HFFc6 (cell line): Measurements from ENCODE around the gene BAZ2B. TPM values are rescaled to one million over a fixed set of nuclear protein-coding genes. Genes with fewer than 3 reads are reported as not detected.

Experiments
- DNase-seq: peaks from one replicate; pipeline ENCODE4 v3.0.0-alpha.2; 2018
- H3K27ac Mint-ChIP-seq: 2 replicates; pipeline ENCODE4 v1.8.0; 2020; ENCODE audit warnings: mild to moderate bottlenecking, mixed read lengths
- H3K27me3 Mint-ChIP-seq: 2 replicates; pipeline ENCODE4 v1.8.0; 2021; ENCODE audit warnings: mild to moderate bottlenecking, moderate library complexity, mixed read lengths; ENCODE audit not compliant: insufficient read depth
- H3K36me3 Mint-ChIP-seq: 2 replicates; pipeline ENCODE4 v1.8.0; 2021; ENCODE audit warnings: low read depth, mixed read lengths
- H3K4me1 Mint-ChIP-seq: 2 replicates; pipeline ENCODE4 v1.8.0; 2020; ENCODE audit warnings: low read depth, mixed read lengths
- H3K4me3 Mint-ChIP-seq: 2 replicates; pipeline ENCODE4 v1.8.0; 2020; ENCODE audit warnings: mild to moderate bottlenecking, moderate library complexity, mixed read lengths
- H3K9me3 Mint-ChIP-seq: 2 replicates; pipeline ENCODE4 v1.8.0; 2020; ENCODE audit warnings: mild to moderate bottlenecking, mixed read lengths
- total RNA-seq, 6 experiments: library from RNA; stranded (reverse); fragmentation: NEBNext Ultra II Directional; extraction: Animal tissue kit (Norgen Biotek cat#: 25700); gene quantifications; 2 replicates in 1 of 6; 3 replicates in 5 of 6; pipeline ENCODE4 v1.2.3, GENCODE V29; 2021
- TF ChIP-seq, protein P1 (sequence below): fragments of 200-600 bp; sonication (generic); IDR thresholded peaks from 2 replicates; pipeline ENCODE4 v1.5.0; 2021; ENCODE audit warnings: antibody characterized with exemption, mild to moderate bottlenecking

Gene BAZ2B
- total RNA-seq, 6 experiments from 2014 or later = 18.6 to 23.7 (median 19.2) TPM

GRCh38 chr2:159450180-159450579, 166.2 kb downstream of the BAZ2B start:
- Mint-ChIP-seq H3K36me3 (peaks cover 12% of the 10 kb centered on the region), H3K27ac (no peak overlapping the region), H3K4me3 (no peak overlapping the region), H3K9me3 (no peaks in the 10 kb centered on the region), H3K4me1 (peaks cover 1% of the 10 kb centered on the region; the same call in 1 of the 2 replicates), H3K27me3 (no peaks in the 10 kb centered on the region)
- TF ChIP-seq, protein P1, sequence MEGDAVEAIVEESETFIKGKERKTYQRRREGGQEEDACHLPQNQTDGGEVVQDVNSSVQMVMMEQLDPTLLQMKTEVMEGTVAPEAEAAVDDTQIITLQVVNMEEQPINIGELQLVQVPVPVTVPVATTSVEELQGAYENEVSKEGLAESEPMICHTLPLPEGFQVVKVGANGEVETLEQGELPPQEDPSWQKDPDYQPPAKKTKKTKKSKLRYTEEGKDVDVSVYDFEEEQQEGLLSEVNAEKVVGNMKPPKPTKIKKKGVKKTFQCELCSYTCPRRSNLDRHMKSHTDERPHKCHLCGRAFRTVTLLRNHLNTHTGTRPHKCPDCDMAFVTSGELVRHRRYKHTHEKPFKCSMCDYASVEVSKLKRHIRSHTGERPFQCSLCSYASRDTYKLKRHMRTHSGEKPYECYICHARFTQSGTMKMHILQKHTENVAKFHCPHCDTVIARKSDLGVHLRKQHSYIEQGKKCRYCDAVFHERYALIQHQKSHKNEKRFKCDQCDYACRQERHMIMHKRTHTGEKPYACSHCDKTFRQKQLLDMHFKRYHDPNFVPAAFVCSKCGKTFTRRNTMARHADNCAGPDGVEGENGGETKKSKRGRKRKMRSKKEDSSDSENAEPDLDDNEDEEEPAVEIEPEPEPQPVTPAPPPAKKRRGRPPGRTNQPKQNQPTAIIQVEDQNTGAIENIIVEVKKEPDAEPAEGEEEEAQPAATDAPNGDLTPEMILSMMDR = no peak
- no peak for DNase-seq

DNA sequence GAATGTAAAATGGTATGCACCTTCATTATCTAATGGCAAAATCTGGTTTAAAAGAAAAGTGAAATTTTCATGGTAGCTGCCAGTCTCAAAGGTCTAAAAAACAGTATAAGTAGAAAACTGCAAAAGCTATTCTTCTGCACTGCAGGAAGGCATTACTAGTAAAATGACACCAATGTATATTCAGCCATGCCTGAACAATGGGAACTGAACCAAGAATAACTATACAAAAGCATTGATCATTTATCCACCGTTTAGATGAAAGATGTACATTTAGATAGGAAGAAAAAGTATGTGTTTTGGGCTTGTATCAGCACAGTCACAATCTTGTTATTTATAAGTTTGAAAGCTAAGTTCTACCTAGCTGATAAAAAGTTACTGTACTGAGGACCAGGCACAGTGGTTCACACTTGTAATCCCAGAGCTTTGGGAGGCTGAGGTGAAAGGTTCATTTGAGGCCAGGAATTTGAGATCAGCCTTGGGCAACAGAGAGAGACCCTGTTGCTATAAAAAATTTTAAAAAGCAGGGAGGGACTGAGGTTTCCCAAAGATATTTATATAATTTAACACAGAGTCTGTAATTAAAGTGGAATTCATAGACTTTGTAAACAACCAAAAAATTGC, 166.7 kb downstream of the BAZ2B start:
- Mint-ChIP-seq H3K27me3 (no peaks in the 10 kb centered on the region), H3K36me3 (peaks cover 17% of the 10 kb centered on the region), H3K4me3 (no peak overlapping the region), H3K27ac (no peak overlapping the region), H3K4me1 (no peaks in the 10 kb centered on the region), H3K9me3 (no peaks in the 10 kb centered on the region)
- TF ChIP-seq, protein P1 = no peak
- no peak for DNase-seq

DNA sequence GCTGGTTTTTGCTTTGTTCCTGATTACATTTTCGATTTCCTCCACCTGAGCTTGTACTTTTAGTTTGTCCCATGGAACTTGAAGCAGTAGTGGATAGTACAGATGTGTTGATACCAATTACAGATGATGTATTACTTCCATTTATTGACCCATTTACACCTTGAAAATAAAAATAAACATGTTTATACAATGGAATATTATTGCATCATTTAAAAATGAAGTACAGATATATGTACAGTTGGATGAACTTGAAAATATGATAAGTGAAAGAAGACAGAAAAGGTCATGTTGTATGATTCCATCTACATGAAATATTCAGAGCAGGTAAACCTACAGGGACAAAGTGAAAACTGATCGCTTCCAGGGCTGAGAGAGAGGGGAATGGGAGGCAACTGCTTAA, 169.5 kb downstream of the BAZ2B start:
- Mint-ChIP-seq H3K36me3 (peaks cover 28% of the 10 kb centered on the region), H3K27me3 (no peaks in the 10 kb centered on the region), H3K4me3 (no peak overlapping the region), H3K4me1 (no peaks in the 10 kb centered on the region), H3K27ac (no peak overlapping the region), H3K9me3 (no peaks in the 10 kb centered on the region)
- no peak for DNase-seq
- TF ChIP-seq, protein P1 = no peak

GRCh38 chr2:159446201-159446600, 170.1 kb downstream of the BAZ2B start:
- H3K4me1 Mint-ChIP-seq = peaks cover 1% of the 10 kb centered on the region; the same call in 1 of the 2 replicates

GRCh38 chr2:159445307-159445706, 171.0 kb downstream of the BAZ2B start:
- Mint-ChIP-seq H3K27ac (no peak overlapping the region), H3K27me3 (no peaks in the 10 kb centered on the region), H3K4me3 (no peak overlapping the region), H3K4me1 (peaks cover 6% of the 10 kb centered on the region; the same call in 1 of the 2 replicates), H3K9me3 (no peaks in the 10 kb centered on the region), H3K36me3 (peaks cover 28% of the 10 kb centered on the region)
- TF ChIP-seq, protein P1 = no peak
- no peak for DNase-seq

More at GRCh38 chr2:159446201-159446600, 170.1 kb downstream of the BAZ2B start:
- TF ChIP-seq, protein P1 = no peak
- H3K27ac Mint-ChIP-seq = no peak overlapping the region
- no peak overlapping the region for H3K4me3 Mint-ChIP-seq
- no peak for DNase-seq
- peaks cover 28% of the 10 kb centered on the region for H3K36me3 Mint-ChIP-seq
- no peaks in the 10 kb centered on the region for H3K27me3 Mint-ChIP-seq
- no peaks in the 10 kb centered on the region for H3K9me3 Mint-ChIP-seq
